CD4-positive, alpha-beta T cell treated with Interleukin-4 for 1 hour (primary cell): ENCODE results near the gene CCDC157.
"Not testable (repeated sequence)": the region's sequence is repeated elsewhere in the genome, so short reads cannot be mapped to it uniquely, and the experiment has no call there.

Experiments used
- DNase-seq, 2 donors: peaks; one replicate each; pipeline ENCODE4 v3.0.0-alpha.2; 2020 to 2022

CCDC157 gene

DNA sequence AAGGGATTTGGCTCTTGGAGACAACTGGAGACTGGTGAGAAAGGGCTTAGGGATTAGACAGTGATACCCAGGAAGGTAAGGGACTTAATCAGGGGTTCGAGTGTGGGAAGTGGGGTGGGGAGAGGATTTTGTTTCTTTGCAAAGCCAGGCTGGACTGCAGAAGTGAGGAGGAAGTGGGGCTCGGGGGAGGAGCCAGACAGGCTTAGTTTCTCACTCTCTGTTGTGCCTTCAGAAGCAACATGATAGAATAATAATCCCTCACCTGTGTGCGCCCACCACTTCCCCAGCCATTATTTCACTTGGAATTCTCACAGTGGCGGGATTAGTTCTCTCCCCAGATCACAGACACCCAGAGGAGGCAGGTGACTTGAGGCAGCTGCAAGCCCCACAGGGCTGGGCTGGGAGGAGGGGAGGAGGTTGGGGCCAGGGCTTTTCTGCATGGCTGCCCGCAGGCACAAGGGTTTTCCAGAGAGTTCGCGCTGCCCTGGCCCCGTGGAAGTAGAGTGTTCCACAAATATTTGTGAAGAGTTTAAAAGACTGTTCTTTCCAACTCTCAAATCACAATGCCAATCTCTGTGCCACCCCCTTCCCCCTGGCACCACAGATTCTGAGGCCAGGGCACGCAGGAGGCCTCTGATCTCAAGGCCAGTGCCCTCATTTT lies 36.0 kb downstream of the CCDC157 start:
- no peak for DNase-seq

- no peak for DNase-seq
Observed at GRCh38 chr22:30393322-30393680, 36.5 kb downstream of the CCDC157 start.

GRCh38 chr22:30393885-30394284 lies 37.1 kb downstream of the CCDC157 start:
- no peak for DNase-seq

- peak; percentile 43 to 56 for DNase-seq
Observed at GRCh38 chr22:30396871-30397655, 40.3 kb downstream of the CCDC157 start, which contains the start of gene SEC14L2. SEC14L2 (plus strand) TSS chr22:30397018; CDS start chr22:30397117, 99 bp downstream.

- DNase-seq = no peak
Observed at GRCh38 chr22:30397656-30398635, 41.1 kb downstream of the CCDC157 start.

- no peak for DNase-seq
Observed at GRCh38 chr22:30398685-30399680, 42.2 kb downstream of the CCDC157 start.

GRCh38 chr22:30399718-30400117 lies 42.9 kb downstream of the CCDC157 start:
- no peak for DNase-seq

GRCh38 chr22:30400159-30400558 lies 43.4 kb downstream of the CCDC157 start:
- no peak for DNase-seq

GRCh38 chr22:30401024-30401423 lies 44.2 kb downstream of the CCDC157 start:
- DNase-seq = not testable (repeated sequence)

DNA sequence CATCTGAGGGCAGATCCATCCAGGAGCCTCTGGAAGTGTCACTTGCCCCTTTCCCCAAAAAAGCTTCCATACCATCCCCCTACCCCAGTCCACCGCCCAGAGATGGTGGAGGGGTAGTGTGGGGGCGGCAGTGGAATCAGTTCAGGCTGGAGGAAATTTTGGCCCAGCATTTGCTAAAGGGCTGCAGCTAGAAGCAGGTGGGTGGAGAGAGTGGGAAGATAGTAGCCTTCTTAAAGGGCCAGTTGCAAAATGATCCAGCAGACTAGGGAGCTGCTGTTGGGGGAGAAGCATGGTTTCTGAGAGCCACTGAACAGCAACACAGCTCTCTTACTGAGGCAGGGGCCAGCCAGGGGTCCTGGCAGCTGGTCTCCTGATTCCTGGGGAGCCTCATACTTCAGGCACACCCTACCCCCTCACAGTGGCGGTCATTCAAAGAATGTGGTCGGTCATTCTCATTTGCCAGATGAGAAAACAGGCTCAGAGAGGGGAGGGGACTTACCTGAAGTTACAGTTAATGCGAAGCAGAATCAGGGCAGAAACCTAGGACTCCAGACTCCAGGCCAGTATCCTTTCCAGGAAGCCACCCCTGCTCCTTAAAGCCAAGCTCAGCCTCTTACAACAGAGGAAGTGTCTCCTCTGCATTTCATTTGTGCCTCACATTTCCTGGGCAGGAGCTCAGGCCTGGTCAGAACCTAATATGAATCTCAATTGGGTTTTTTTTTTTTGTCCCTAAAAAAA lies 45.4 kb downstream of the CCDC157 start:
- DNase-seq = no peak

DNA sequence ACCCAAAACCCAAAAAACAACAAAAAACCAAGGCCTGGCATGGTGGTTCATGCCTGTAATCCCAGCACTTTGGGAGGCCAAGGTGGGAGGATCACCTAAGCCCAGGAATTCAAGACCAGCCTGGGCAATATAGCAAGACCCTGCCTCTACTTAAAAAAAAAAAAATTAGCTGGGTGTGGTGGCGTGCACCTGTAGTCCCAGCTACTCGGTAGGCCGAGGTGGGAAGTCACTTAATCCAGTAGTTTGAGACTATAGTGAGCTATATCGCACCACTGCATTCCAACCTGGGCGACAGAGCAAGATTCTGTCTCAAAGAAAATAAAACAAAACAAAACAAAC lies 45.9 kb downstream of the CCDC157 start:
- DNase-seq = not testable (repeated sequence)

DNA sequence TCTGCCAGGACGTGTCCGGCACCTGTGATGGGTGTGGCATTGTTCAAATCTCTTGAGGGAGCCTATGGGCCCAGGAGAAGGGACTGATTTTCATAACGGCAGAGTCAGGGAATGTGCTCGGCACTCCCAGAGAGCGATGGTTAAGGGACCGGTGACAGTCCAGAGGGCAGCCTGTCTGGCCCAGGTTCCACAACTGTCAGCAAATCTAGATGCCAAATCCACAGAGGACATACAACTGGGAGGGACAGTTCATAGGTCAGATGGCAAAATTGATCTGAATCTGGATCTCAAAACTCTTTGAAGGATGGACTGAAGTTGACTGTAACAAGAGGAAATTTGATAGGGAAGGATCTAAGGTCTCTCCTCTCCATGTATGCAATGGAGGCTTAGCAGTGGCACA lies 47.5 kb downstream of the CCDC157 start:
- DNase-seq = no peak

- no peak for DNase-seq
Observed at GRCh38 chr22:30405731-30406130, 48.9 kb downstream of the CCDC157 start.

GRCh38 chr22:30406400-30406799 lies 49.6 kb downstream of the CCDC157 start:
- no peak for DNase-seq

GRCh38 chr22:30408388-30409102 lies 51.7 kb downstream of the CCDC157 start:
- no peak for DNase-seq

GRCh38 chr22:30411780-30412179 lies 55.0 kb downstream of the CCDC157 start:
- no peak for DNase-seq

DNA sequence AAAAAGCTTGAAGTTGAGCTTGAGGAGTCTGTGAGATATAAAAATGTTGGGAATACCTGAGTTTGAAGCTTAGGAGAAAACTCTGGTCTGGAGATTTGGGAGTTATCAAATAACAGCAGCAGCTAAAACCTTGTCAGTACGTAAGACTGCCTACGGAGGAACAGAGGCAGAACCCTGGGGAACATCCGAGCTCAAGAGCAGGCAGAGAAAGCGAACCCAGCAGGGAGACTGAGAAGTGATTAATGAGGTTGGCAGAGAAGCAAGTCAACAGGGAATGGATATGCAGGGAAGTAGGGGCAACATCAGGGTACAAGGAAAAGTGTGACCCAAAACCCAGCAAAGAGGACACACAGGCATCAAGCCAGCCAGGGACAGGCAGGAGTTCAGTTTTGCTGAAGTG lies 56.2 kb downstream of the CCDC157 start:
- DNase-seq = no peak

DNA sequence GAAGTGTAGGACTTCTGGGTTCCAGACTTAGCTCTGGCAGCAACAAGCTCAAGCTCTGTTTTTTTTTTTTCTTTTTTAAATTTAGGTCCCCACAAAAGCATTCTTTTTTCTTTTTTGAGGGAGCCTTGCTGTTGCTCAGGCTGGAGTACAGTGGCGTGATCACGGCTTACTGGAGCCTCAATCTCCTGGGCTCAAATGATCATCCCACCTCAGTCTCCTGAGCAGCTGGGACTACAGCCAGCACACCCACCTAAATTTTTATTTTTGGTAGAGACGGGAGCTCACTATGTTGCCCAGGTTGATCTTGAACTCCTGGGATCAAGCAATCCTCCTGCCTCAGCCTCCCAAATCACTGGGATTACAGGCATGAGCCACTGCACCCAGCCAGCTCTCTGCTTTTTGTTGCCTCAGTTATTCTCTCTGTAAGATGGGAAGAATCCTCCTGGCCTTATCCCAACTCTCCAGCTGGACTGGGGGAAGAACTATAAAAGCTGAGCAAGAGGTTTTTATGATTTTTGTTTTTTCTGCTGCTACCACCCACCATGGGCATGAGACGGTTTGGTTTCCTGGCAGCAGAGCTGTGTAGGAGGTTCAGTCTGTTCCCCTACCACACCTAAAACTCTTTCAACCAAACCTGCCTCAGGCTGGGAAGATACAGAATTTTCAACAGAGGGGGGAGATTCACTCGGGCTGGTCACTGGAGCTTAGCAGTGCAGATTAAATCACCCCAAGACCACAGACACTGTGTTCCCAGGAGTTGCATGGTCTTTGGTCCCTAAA lies 57.1 kb downstream of the CCDC157 start:
- no peak for DNase-seq

DNA sequence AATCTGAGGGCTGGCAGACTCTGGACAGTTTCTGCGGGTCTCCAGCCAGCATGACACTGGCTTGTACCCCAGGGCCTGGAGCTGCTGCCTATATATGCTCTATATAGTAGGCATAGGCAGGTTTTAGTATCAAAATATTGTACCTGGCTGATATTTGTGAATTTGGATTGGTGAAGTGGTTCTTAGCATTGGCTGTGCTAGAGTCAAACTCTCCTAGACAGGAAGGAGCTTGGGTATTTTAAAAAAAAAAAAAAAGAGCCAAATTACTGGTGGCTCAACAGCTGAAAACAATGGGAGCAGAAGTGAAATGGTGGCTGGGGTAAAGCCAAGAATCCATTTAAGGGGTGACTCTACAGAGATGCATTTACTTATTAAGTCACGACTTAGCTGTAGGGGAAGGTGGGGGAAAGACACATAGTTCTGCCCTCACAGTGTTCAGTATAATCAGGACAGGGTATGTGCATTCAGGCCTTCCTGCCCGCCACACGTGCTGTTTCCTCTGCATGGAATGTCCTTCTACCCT lies 57.8 kb downstream of the CCDC157 start:
- no peak for DNase-seq

DNA sequence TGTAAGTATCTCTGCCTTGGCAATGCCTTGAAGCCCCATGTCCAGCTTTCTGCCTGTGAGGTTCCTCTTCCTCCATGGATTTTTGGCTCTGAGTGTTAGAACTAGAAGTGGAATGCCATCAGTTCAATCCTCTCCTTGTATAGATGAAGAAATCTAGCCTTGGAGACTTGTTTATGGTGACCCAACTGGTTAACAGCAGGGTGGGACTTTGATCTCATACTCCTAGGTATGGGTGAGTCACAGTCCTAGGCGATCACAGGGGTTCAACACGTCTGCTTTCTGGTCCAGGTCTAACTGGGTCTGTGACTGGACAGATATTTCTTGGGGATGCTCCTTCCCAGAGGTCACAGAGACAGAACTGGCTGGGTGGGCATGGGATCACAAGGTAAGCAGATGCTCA lies 59.6 kb downstream of the CCDC157 start:
- DNase-seq = no peak
